HG02870 (cell line): ENCODE data around the gene NPAS3.

Experiments used
- ATAC-seq: cut with Tn5 transposase; IDR thresholded peaks from one replicate; pipeline ENCODE4 v1.9.1; 2021; ENCODE audit warnings: mild to moderate bottlenecking, moderate library complexity; ENCODE audit not compliant: unreplicated experiment

Gene NPAS3

GRCh38 chr14:33609582-33609981 is 670.9 kb downstream of the NPAS3 start:
- no peak for ATAC-seq

DNA sequence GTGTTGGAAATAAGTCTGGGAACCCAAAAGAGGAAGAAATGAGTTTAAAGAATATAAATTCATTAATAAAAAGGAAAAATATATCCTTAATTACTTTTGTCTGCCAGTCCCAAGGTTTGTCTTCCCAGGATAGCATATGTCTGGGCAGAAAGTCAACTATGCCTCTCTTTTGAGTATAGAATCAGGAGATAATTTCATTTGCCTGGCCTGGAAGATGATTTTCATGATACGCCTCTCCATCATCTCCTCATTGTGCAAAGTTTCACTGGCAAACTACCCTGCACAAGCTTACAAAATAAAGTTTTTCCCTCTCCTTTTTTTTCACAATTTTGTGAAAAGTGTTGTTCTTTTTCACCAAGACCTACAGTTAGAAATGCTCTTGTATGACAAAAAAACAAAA is 671.4 kb downstream of the NPAS3 start:
- ATAC-seq: no peak

- ATAC-seq: no peak
Measured at GRCh38 chr14:33611405-33612196, 672.9 kb downstream of the NPAS3 start.

DNA sequence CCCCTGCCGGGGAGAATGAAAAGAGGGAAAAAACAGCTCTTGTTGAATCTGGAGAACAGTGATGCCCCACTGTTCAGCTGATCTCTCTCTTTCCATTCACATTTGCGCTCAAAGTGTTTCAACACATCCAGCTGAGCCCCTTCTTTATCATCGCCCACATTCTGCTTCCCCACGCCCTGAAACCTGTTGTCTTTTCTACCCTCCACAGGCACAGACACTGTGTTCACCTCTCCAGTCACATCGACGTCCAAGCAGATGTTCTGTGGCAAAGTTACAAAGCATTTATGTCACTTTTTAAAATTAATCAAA is 673.5 kb downstream of the NPAS3 start:
- ATAC-seq: no peak

GRCh38 chr14:33617154-33617553 is 678.5 kb downstream of the NPAS3 start:
- ATAC-seq: no peak

DNA sequence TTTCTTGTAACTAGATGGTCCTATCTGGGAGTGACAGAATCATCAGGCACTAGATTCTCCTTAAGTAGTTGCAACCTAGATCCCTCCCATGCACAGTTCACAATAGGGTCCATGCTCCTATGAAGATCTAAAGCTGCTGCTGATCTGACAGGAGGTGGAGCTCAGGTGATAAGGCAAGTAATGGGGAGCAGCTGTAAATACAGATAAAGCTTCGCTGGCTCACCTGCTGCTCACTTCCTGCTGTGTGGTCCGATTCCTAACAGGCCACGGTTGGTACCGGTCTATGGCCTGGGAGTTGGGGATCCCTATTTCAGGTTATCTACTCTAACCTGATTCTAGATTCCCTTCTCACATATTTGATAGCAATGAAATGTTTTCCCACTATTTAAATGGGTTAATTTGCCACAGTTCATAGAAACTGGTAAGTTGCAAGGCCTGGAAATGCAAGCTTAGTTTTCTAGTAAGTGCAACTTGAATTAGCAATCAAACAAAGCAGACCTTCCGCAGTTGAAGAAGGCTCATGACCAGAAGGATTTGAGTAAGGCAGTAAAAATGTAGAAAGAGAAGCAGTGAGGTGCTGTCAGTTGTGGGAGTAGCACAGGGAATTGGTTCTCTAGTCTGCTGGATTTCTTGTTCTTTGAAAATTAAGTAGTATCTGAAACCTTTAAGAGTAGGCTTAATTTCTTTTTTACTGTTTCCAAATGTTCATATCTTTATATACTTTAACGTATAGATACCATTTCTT is 679.9 kb downstream of the NPAS3 start:
- no peak for ATAC-seq

GRCh38 chr14:33622496-33622895 is 683.8 kb downstream of the NPAS3 start:
- ATAC-seq: no peak

GRCh38 chr14:33629792-33630191 is 691.1 kb downstream of the NPAS3 start:
- no peak for ATAC-seq

GRCh38 chr14:33631021-33631420 is 692.3 kb downstream of the NPAS3 start:
- ATAC-seq: no peak

GRCh38 chr14:33631441-33631840 is 692.8 kb downstream of the NPAS3 start:
- no peak for ATAC-seq

DNA sequence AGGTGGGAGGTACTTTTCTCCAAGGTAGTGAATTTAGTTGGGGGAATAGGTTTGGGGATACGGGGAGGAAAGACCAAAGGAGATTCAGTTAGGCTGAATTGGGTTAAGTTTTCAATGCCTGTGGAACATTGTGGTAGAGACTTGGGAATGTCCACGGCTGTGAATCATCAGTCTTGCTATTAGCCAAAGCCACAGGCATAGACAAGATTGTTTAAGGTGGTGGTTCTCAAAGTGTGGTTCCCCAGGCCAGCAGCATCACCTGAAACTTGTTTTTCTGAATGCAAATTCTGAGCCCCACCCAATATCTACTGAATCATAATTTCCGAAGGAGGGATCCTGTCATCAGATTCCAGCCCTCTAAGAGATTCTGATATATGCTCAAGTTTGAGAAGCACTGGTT is 696.0 kb downstream of the NPAS3 start:
- ATAC-seq: no peak

DNA sequence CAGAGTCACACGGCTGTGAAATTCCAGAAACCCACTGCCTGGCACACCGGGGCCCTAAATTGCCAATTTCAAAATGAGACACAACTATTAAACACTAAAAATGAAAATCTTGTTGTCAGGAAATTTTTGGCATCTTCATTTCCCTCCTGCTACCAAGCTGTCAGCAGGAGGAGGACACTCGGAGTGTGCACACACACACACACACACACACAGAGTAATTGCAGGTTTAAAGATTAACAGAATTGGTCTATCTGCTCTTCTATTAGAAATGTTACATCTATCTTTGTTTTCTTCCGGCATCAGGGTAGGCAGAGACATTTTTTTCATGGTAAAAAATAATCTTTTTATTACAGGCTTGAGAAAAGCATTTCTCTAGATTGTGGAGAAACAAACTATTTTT is 698.0 kb downstream of the NPAS3 start:
- no peak for ATAC-seq

DNA sequence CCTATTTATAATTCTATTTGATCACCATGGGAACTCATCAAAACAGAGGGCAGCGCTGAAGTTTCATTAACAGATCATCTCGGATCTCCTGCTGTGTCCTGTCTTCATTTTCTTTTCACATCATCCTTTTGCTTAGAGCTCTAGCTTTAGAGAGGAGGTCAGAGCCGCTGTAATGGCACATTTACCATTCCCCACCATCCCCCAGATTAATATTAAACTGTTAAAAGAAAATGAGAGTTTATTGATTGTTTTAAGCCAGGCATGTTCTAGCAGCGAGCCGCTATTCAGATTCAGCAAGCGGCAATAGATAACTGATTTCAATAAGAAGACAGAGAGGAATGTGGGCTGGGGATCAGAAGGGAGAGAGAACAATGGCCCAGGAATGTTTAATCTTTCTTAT is 703.4 kb downstream of the NPAS3 start:
- ATAC-seq: no peak

DNA sequence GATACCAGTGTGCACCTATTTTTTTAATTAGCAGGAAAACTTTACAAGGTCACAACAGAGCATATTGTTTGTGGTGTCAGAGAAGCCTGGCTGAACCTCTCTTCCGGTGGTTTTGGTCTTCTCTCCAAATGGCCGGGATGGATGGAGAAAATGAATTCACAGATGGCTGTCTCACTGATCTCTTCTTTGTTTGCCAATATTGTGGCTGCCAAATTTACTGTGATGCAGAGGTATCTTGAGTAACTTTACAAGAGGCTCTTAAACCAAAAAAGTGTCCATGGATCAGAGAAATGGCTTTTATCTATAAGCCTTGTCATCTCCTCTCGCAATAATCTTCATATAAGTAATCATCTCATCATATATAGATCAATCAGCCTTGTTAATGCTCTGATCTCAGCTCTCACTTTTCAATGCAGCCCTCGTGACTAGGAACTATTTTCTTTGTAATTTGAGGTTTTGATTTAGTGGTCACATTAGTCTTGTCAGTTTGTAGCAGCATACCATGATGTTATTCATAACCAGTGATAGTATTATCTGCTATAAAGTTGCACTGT is 704.1 kb downstream of the NPAS3 start:
- no peak for ATAC-seq

- no peak for ATAC-seq
Measured at GRCh38 chr14:33643426-33644181, 704.9 kb downstream of the NPAS3 start.

DNA sequence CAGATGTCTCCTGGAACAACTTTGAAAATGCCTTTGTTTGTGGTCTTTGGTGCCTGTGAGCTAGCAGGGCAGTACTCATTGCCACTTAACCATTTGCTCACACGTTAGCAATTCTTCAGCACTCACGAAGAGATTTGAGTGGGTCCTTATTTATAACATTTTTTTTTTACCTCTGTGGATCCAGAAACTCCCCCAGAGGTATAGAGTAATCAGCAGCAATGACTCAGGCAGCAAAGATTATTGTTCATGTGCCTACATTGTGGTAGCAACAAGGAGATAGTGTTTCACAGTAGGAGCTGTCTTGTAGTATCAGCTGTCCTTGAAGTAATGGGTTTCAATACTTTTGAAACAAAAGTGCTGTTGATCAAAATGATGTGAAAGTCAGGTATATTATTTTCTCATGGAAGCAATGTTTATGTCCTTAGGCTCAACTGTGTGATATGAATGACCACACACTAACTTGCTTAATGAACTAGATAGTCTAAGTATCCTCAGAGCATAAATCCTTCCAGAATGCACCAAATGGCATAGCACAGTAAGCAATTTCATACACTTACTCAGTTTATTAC is 708.1 kb downstream of the NPAS3 start:
- no peak for ATAC-seq

DNA sequence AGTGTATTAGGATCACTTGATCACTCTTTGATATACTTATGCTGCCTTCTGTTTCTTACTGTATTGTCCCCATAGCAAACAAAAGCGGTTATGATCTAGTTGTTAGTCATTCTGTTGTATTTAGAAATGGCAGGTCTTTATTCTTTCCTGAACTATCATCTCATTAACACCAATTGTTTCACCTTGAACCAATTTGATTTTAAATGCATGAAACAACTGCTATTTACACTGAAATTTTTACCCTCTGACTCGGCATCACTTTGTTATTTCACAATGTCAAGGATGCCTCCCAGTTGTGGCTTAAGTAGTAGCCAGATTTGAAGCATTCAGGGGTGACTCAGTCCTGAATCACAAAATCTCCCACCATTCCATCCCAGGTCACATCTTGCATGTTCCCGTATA is 708.7 kb downstream of the NPAS3 start:
- no peak for ATAC-seq

GRCh38 chr14:33650430-33650829 is 711.8 kb downstream of the NPAS3 start:
- no peak for ATAC-seq

- no peak for ATAC-seq
Measured at GRCh38 chr14:33652566-33653307, 714.1 kb downstream of the NPAS3 start.

DNA sequence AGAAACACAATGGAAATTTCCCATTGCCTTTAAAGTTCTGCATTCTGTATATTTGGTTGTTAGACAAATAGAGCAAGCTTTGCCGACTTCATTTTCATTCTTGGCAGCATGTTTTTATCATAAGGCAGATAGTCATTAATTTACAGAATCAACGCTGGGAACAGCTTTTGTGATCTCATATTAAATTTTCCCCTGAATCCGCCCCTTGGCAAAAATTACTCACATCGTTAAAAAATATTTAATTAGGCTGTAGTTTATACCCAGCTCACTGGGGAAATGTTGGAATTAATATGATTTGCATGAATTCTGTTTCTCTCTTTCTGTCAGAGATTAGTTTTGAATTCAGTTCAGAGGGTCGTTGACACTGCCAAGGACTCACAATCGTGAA is 714.6 kb downstream of the NPAS3 start:
- ATAC-seq: no peak

GRCh38 chr14:33655421-33655820 is 716.7 kb downstream of the NPAS3 start:
- no peak for ATAC-seq
